Adrenal gland (tissue), 5 donors: Measurements from ENCODE around the gene CHRD.

Experiments
- POLR2A ChIP-seq, 2 donors: fragments of 450-650 bp; IDR thresholded peaks; one replicate each; pipeline ENCODE4 v1.6.1; 2017; ENCODE audit warnings: antibody characterized with exemption in 2 of 2, mild to moderate bottlenecking in 2 of 2, moderate library complexity in 1 of 2
- TF ChIP-seq, protein P1 (sequence below), 6 experiments: fragments of 450-650 bp in 4 of 6; fragments of 200-600 bp in 2 of 6; sonication (generic) in 1 of 6; IDR thresholded peaks; 1 replicate in 5 of 6; 2 replicates in 1 of 6; pipeline versions ENCODE4 v1.5.1 to v1.8.0; 2016 to 2021; ENCODE audit warnings: antibody characterized with exemption in 6 of 6, mild to moderate bottlenecking in 2 of 6, moderate library complexity in 1 of 6
- donor health status: DM: no; HTN: no; CAD: no.

DNA sequence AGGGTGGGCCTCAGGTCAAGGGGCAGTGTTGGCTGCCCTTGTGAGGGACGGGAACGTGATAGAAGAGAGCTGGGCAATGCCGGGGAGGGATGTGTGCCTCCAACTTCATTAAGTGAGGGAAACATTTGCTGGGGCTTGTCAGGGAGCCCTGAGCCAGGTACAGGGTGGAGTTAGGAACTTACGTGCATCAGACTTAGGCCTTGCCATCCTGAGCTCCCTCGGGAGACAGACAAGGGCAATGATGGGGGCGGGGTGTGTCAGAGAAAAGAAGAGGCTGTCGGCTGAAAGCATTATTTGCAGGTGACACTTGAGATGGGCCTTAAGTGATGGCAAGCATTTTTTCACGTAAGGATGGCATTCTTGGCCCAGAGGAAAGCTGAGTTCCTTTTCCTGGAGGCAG, 40.9 kb upstream of the CHRD start:
- no peak for TF ChIP-seq POLR2A (IDR thresholded peaks at IDR 0.05)
- TF ChIP-seq, protein P1, sequence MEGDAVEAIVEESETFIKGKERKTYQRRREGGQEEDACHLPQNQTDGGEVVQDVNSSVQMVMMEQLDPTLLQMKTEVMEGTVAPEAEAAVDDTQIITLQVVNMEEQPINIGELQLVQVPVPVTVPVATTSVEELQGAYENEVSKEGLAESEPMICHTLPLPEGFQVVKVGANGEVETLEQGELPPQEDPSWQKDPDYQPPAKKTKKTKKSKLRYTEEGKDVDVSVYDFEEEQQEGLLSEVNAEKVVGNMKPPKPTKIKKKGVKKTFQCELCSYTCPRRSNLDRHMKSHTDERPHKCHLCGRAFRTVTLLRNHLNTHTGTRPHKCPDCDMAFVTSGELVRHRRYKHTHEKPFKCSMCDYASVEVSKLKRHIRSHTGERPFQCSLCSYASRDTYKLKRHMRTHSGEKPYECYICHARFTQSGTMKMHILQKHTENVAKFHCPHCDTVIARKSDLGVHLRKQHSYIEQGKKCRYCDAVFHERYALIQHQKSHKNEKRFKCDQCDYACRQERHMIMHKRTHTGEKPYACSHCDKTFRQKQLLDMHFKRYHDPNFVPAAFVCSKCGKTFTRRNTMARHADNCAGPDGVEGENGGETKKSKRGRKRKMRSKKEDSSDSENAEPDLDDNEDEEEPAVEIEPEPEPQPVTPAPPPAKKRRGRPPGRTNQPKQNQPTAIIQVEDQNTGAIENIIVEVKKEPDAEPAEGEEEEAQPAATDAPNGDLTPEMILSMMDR (IDR thresholded peaks at IDR 0.05) = no peak
